Stimulated activated CD8-positive, alpha-beta memory T cell treated with anti-CD3 and anti-CD28 coated beads, Interleukin-7, amount 100 ng/mL, for 48 hours (primary cell): Measurements from ENCODE around the gene C9orf72.
"Not testable (repeated sequence)": the region's sequence is repeated elsewhere in the genome, so short reads cannot be mapped to it uniquely, and the experiment has no call there.

Source experiments
- DNase-seq, 2 donors: peaks; one replicate each; pipeline ENCODE4 v3.0.0-alpha.2; 2020; ENCODE audit warnings: low read depth in 1 of 2; ENCODE audit errors: extremely low read depth in 1 of 2

Gene C9orf72

DNA sequence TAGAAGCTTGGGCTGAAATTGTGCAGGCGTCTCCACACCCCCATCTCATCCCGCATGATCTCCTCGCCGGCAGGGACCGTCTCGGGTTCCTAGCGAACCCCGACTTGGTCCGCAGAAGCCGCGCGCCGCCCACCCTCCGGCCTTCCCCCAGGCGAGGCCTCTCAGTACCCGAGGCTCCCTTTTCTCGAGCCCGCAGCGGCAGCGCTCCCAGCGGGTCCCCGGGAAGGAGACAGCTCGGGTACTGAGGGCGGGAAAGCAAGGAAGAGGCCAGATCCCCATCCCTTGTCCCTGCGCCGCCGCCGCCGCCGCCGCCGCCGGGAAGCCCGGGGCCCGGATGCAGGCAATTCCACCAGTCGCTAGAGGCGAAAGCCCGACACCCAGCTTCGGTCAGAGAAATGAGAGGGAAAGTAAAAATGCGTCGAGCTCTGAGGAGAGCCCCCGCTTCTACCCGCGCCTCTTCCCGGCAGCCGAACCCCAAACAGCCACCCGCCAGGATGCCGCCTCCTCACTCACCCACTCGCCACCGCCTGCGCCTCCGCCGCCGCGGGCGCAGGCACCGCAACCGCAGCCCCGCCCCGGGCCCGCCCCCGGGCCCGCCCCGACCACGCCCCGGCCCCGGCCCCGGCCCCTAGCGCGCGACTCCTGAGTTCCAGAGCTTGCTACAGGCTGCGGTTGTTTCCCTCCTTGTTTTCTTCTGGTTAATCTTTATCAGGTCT lies at the start of gene C9orf72:
Gene C9orf72 (minus strand): TSS at position 564 of the 716 bp plus-strand sequence. CDS start 6,361 bp downstream, outside the sequence.
- peak; percentile 74 to 77 for DNase-seq

DNA sequence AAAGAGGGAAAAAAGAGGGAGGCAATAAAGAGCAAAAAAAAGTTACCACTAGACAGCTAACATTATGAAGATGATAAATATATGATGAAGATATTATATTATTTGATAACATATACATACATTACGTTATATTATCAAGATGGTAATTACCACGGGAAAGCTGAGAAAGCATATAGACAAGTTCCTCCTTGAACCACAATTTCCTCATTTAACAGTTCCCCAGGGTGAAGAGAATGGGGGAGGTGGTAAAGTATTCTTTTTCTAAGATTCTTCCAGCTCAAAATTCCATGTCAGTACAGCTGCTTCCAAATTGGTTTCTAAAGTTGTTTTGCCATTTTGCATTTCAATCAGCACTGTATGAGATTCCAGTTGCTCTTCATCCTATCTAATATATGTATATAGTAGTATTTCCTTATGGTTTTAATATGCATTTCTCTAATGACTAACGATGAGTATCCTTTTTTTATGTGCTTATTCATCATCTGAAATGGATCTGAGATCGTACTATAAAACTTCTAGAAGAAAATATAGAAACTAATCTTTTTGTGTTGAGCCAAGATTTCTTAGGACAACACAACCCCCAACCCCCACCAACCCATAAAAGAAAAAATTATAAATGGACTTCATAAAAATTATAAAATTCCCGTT lies 49.5 kb upstream of the C9orf72 start:
- no peak for DNase-seq

GRCh38 chr9:27619743-27620142 lies 46.5 kb upstream of the C9orf72 start:
- no peak for DNase-seq

DNA sequence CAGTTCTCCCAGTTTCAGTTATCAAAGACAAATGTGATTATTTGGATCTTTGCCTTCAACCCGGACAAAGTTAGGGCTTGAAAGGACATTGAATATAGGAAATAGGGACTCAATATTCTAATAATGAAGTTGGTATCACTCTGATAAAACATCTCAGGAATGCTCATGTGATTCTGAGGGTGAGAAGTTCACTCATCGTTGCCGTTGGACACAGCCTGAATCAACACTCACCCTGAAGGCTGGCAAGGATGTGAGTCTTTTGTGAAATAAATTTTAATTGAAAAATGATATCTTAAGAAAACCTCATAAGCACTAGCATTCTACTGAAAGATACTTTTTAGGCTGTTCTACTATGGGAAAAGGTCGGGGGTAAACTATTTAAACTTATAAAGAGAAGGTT lies 44.8 kb upstream of the C9orf72 start:
- DNase-seq: no peak

- no peak for DNase-seq
These were observed 41.3 kb upstream of the C9orf72 start for GRCh38 chr9:27614551-27614950.

- not testable (repeated sequence) for DNase-seq
These were observed 38.8 kb upstream of the C9orf72 start for GRCh38 chr9:27612036-27612435.

DNA sequence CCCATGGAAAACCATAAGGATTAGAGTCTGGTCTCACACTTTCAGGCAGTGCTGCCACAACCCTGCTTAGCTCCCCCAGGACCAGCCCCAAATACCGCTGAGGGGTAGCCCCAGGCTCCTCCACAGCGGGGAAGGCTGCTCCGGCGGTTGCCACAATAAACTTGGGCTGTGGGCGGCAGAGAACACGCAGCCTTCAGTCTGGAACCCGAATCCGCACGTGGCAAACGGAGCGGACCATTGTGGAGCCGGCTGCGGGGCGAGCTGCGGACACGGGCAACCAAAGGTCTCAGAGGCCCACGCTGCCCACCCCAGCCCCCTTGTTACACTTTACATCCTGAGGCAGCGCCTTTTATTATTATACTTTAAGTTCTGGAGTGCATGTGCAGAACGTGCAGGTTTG lies 37.3 kb upstream of the C9orf72 start:
- no peak for DNase-seq

- no peak for DNase-seq
These were observed 29.7 kb upstream of the C9orf72 start for GRCh38 chr9:27602954-27603353.

- no peak for DNase-seq
These were observed 29.0 kb upstream of the C9orf72 start for GRCh38 chr9:27602142-27602861.

GRCh38 chr9:27601396-27601795 lies 28.1 kb upstream of the C9orf72 start:
- DNase-seq: no peak

- no peak for DNase-seq
These were observed 27.0 kb upstream of the C9orf72 start for GRCh38 chr9:27600256-27600655.

DNA sequence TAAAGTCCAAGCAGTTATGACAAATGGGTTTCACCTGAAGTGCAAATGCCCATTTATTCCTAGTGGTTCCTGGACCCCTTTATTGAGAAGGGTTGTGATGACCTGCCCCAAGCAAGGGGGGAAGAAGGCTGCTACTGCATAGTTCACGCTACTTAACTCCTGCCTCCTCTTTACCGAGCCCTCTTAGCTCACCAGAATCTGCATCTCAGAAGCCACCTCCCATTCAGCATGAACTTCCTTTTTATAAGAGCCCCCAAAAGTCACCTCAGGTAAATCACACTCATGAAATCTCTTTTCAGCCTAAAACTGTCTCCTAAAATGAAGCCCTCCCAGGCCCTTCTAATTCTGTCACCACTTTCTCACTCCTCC lies 26.6 kb upstream of the C9orf72 start:
- no peak for DNase-seq

GRCh38 chr9:27599102-27599869 lies 26.0 kb upstream of the C9orf72 start:
- DNase-seq: no peak

- DNase-seq: no peak
These were observed 22.5 kb upstream of the C9orf72 start for GRCh38 chr9:27595733-27596132.

DNA sequence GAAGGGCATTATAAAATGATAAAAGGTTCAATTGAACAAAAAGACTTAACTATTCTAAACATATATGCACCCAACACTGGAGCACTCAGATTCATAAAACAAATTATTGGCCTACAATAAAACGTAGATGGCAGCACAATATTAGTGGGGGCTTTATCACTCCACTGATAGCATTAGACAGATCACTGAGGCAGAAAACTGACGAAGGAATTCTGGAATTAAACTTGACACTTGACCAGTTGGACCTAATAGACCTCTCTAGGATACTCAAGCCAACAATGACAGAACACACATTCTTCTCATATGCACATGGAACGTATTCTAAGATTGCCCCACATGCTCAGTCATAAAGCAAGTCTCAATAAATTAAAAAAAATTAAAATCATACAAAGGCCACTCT lies 18.4 kb upstream of the C9orf72 start:
- DNase-seq: no peak

DNA sequence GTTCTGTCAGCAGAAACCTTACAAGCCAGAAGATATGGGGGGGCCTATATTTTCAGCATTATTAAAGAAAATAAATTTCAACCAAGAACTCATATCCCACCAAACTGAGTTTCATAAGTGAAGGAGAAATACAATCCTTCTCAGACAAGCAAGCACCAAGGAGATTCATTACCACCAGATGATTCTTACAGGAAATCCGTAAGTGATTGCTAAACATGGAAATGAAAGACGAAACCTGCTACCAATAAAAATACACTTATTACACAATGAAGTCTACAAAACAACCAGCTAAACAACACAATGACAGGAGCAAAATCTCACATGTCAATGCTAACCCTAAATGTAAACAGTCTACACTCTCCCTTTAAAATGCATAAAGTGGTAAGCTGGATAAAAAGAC lies 17.8 kb upstream of the C9orf72 start:
- DNase-seq: no peak

GRCh38 chr9:27590651-27591050 lies 17.4 kb upstream of the C9orf72 start:
- no peak for DNase-seq

DNA sequence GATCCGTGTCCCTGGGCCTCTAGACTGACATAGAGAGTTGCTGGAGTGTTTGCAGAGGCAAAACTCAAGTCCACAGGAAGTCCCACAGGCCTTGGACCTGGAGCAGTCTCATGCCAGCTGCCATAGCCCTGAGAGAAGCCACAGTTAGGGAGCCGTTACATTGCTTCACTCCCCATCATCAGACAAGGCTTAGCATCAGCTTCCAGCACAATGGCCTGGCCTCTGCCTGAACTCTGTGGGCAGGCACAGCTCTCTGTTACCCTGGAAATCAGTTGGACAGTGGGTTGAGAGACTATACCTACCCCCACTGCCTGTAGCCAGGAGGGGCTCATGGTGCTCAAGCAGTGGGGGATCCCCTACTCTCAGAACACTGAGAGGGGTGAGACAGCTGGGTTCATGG lies 16.2 kb upstream of the C9orf72 start:
- DNase-seq: no peak

DNA sequence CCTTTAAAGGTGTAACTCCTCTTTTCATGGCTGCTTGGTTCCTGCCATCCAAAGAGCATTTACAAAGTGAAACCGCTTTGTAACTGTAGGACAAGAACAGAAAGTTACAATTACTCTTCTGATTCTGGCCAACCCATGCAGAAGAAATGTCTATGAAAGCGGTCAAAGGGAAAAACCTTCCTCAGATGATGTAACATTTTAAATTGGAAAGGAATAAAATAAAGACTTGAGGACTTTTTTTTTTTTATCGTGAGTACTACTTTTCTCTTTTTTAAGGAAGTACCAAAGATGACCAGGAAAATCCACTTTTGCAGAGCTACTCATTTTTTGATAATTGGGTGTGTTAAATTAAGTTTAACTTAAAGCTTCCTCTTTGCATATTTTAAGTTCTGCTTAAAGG lies 13.0 kb upstream of the C9orf72 start:
- DNase-seq: no peak

GRCh38 chr9:27584931-27585330 lies 11.7 kb upstream of the C9orf72 start:
- no peak for DNase-seq

GRCh38 chr9:27582794-27583193 lies 9.5 kb upstream of the C9orf72 start:
- no peak for DNase-seq
